ENCODE measurements around the gene RNU6-9.

GRCh38 chr19:867301-867793 lies 25.9 kb upstream of the RNU6-9 start:
- no peak for TF ChIP-seq CTCF (IDR thresholded peaks at IDR 0.05)
- TF ChIP-seq ZNF232 (CRISPR knock-in tag; IDR thresholded peaks at IDR 0.05) = no peak
- TF ChIP-seq, protein P1, sequence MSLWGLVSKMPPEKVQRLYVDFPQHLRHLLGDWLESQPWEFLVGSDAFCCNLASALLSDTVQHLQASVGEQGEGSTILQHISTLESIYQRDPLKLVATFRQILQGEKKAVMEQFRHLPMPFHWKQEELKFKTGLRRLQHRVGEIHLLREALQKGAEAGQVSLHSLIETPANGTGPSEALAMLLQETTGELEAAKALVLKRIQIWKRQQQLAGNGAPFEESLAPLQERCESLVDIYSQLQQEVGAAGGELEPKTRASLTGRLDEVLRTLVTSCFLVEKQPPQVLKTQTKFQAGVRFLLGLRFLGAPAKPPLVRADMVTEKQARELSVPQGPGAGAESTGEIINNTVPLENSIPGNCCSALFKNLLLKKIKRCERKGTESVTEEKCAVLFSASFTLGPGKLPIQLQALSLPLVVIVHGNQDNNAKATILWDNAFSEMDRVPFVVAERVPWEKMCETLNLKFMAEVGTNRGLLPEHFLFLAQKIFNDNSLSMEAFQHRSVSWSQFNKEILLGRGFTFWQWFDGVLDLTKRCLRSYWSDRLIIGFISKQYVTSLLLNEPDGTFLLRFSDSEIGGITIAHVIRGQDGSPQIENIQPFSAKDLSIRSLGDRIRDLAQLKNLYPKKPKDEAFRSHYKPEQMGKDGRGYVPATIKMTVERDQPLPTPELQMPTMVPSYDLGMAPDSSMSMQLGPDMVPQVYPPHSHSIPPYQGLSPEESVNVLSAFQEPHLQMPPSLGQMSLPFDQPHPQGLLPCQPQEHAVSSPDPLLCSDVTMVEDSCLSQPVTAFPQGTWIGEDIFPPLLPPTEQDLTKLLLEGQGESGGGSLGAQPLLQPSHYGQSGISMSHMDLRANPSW (CRISPR knock-in tag; conservative IDR thresholded peaks at IDR 0.05; ENCODE audit: low read depth) = no peak
- TF ChIP-seq ATF3 (CRISPR knock-in tag; conservative IDR thresholded peaks at IDR 0.05) = no peak
- TF ChIP-seq GABPB1 (CRISPR knock-in tag; IDR thresholded peaks at IDR 0.05) = no peak
- no peak for TF ChIP-seq SP1 (CRISPR knock-in tag; conservative IDR thresholded peaks at IDR 0.05)
- no peak for TF ChIP-seq TCF7 (CRISPR knock-in tag; IDR thresholded peaks at IDR 0.05; ENCODE audit: low read depth)
- no peak for TF ChIP-seq FOXJ3 (CRISPR knock-in tag; IDR thresholded peaks at IDR 0.05; ENCODE audit: borderline replicate concordance)
- no peak for TF ChIP-seq GRHL2 (CRISPR knock-in tag; IDR thresholded peaks at IDR 0.05; ENCODE audit: insufficient replicate concordance, severe bottlenecking)
- no peak for TF ChIP-seq TP53 (CRISPR knock-in tag; IDR thresholded peaks at IDR 0.05)
- no peak for TF ChIP-seq NFYB (CRISPR knock-in tag; conservative IDR thresholded peaks at IDR 0.05; ENCODE audit: low read depth)

All from WTC11 (cell line).